H1 (cell line): ENCODE results near the gene TAF3. TPM values are rescaled to one million over a fixed set of nuclear protein-coding genes. Genes with fewer than 3 reads are reported as not detected.

Source experiments
- CTCF ChIA-PET: fragments of 300-600 bp; sonication (Branson Sonifier 250); formaldehyde crosslinking; loops from one replicate; lab custom pipeline; 2021; ENCODE audit not compliant: partially characterized antibody; lab: Charles Lee
- POLR2A ChIA-PET: fragments of 300-600 bp; sonication (Branson Sonifier 250); formaldehyde crosslinking; loops from one replicate; lab custom pipeline; 2021; ENCODE audit warnings: inconsistent platforms; ENCODE audit not compliant: partially characterized antibody; lab: Charles Lee
- DNase-seq, 2 experiments: peaks; one replicate each; pipeline versions ENCODE4 v3.0.0 to v3.0.0-alpha.2; 2010 to 2022; ENCODE audit warnings: low spot score in 2 of 2, low read depth in 1 of 2, mixed read lengths in 1 of 2
- FAIRE-seq: peaks from 2 replicates; lab custom pipeline; 2011; peaks lifted over from hg19 to GRCh38; lab: Jason Lieb, UNC
- H2AFZ ChIP-seq: 2 replicates; pipeline ENCODE4 v1.8.1; 2012; ENCODE audit warnings: low read length, inconsistent platforms
- H2AK5ac ChIP-seq: 2 replicates; pipeline ENCODE4 v1.6.1; 2013; ENCODE audit warnings: low read depth, low read length
- H2BK120ac ChIP-seq: replicated peaks from 2 replicates; pipeline ENCODE3; 2013; ENCODE audit warnings: low read depth, low read length, inconsistent platforms
- H2BK12ac ChIP-seq: 2 replicates; pipeline ENCODE4 v1.6.1; 2013; ENCODE audit warnings: low read depth, low read length
- H2BK15ac ChIP-seq: 2 replicates; pipeline ENCODE4 v1.6.1; 2013; ENCODE audit warnings: low read length
- H2BK20ac ChIP-seq: 2 replicates; pipeline ENCODE4 v1.6.1; 2013; ENCODE audit warnings: low read length
- H2BK5ac ChIP-seq: 2 replicates; pipeline ENCODE4 v1.6.1; 2013; ENCODE audit warnings: low read depth, low read length
- H3K14ac ChIP-seq: 2 replicates; pipeline ENCODE4 v1.6.1; 2013; ENCODE audit warnings: inconsistent platforms; ENCODE audit not compliant: insufficient read length
- H3K18ac ChIP-seq: 2 replicates; pipeline ENCODE4 v1.6.1; 2013; ENCODE audit warnings: low read length; ENCODE audit errors: extremely low read depth
- H3K23ac ChIP-seq: 2 replicates; pipeline ENCODE4 v1.6.1; 2013; ENCODE audit warnings: inconsistent platforms; ENCODE audit not compliant: insufficient read length
- H3K23me2 ChIP-seq: 2 replicates; pipeline ENCODE4 v1.6.1; 2013; ENCODE audit warnings: low read depth, low read length
- H3K27ac ChIP-seq: 2 replicates; pipeline ENCODE4 v1.6.1; 2011; ENCODE audit warnings: low read depth, low read length, inconsistent platforms
- H3K27me3 ChIP-seq, 4 experiments: replicated peaks in 1 of 4; 1 replicate in 1 of 4; 2 replicates in 3 of 4; pipeline versions ENCODE4 v1.6.1 to v1.8.1; 2011 to 2013; ENCODE audit warnings: low read length in 3 of 4, mild to moderate bottlenecking in 3 of 4, inconsistent platforms in 2 of 4, mixed read lengths in 2 of 4, moderate library complexity in 1 of 4; ENCODE audit not compliant: control insufficient read depth in 3 of 4, insufficient read depth in 3 of 4; ENCODE audit errors: extremely low read depth in 1 of 4
- H3K36me3 ChIP-seq, 4 experiments: 2 replicates each; pipeline versions ENCODE4 v1.6.1 to v1.8.1; 2011 to 2013; ENCODE audit warnings: mild to moderate bottlenecking in 4 of 4, low read length in 3 of 4, moderate library complexity in 2 of 4, control low read depth in 1 of 4, inconsistent platforms in 1 of 4; ENCODE audit not compliant: insufficient read depth in 4 of 4, control insufficient read depth in 2 of 4
- H3K4ac ChIP-seq: replicated peaks from 2 replicates; pipeline ENCODE3; 2013; ENCODE audit warnings: low read length, low read depth, mixed read lengths, inconsistent platforms; ENCODE audit not compliant: insufficient read length
- H3K4me1 ChIP-seq, 4 experiments: replicated peaks in 1 of 4; 1 replicate in 1 of 4; 2 replicates in 3 of 4; pipeline versions ENCODE4 v1.6.1 to v1.8.1; 2011 to 2013; ENCODE audit warnings: low read length in 3 of 4, inconsistent platforms in 2 of 4, mixed read lengths in 1 of 4; ENCODE audit not compliant: insufficient read depth in 4 of 4, control insufficient read depth in 3 of 4
- H3K4me2 ChIP-seq, 2 experiments: 2 replicates each; pipeline versions ENCODE4 v1.6.1 to v1.8.1; 2011 to 2013; ENCODE audit warnings: low read depth in 2 of 2, low read length in 2 of 2, control low read depth in 1 of 2, inconsistent platforms in 1 of 2, mild to moderate bottlenecking in 1 of 2; ENCODE audit not compliant: insufficient read depth in 1 of 2
- H3K4me3 ChIP-seq, 4 experiments: fragments of 200-600, 300-600 bp in 1 of 4; sonication (generic), shearing (Covaris generic), sonication (Bioruptor Twin) in 1 of 4; 2 replicates each; pipeline versions ENCODE4 v1.5.1 to v1.8.1; 2011 to 2016; ENCODE audit warnings: low read length in 4 of 4, low read depth in 3 of 4, control low read depth in 2 of 4, inconsistent platforms in 2 of 4, mild to moderate bottlenecking in 2 of 4, mixed read lengths in 1 of 4, moderate library complexity in 1 of 4; ENCODE audit not compliant: insufficient read depth in 2 of 4; ENCODE audit errors: extremely low read depth in 1 of 4
- H3K56ac ChIP-seq: replicated peaks from 2 replicates; pipeline ENCODE3; 2013; ENCODE audit warnings: low read depth, mild to moderate bottlenecking, mixed read lengths, low read length, inconsistent platforms; ENCODE audit not compliant: insufficient read length
- H3K79me1 ChIP-seq: 2 replicates; pipeline ENCODE4 v1.6.1; 2013; ENCODE audit warnings: low read depth, low read length, control low read depth
- H3K79me2 ChIP-seq, 2 experiments: 2 replicates each; pipeline versions ENCODE4 v1.6.1 to v1.8.1; 2012 to 2013; ENCODE audit warnings: low read length in 2 of 2, mild to moderate bottlenecking in 2 of 2, inconsistent platforms in 1 of 2; ENCODE audit not compliant: insufficient read depth in 2 of 2, control insufficient read depth in 1 of 2
- H3K9ac ChIP-seq, 4 experiments: replicated peaks in 1 of 4; 1 replicate in 1 of 4; 2 replicates in 3 of 4; pipeline versions ENCODE4 v1.6.1 to v1.8.1; 2011 to 2013; ENCODE audit warnings: low read depth in 3 of 4, low read length in 3 of 4, control low read depth in 2 of 4, mild to moderate bottlenecking in 2 of 4, moderate library complexity in 2 of 4, inconsistent platforms in 1 of 4; ENCODE audit errors: extremely low read depth in 1 of 4
- H3K9me3 ChIP-seq, 2 experiments: 2 replicates each; pipeline versions ENCODE4 v1.6.1 to v1.8.1; 2012 to 2013; ENCODE audit warnings: mild to moderate bottlenecking in 2 of 2, moderate library complexity in 2 of 2, control low read depth in 1 of 2, inconsistent platforms in 1 of 2, low read depth in 1 of 2, low read length in 1 of 2, mixed read lengths in 1 of 2; ENCODE audit not compliant: insufficient read depth in 2 of 2
- H4K20me1 ChIP-seq, 2 experiments: replicated peaks in 1 of 2; 2 replicates each; pipeline versions ENCODE3 to v1.8.1; 2011 to 2013; ENCODE audit warnings: inconsistent platforms in 2 of 2, low read length in 2 of 2, mild to moderate bottlenecking in 1 of 2; ENCODE audit not compliant: insufficient read depth in 2 of 2, control insufficient read depth in 1 of 2
- H4K5ac ChIP-seq: 2 replicates; pipeline ENCODE4 v1.6.1; 2013; ENCODE audit warnings: low read length, low read depth, mixed read lengths, inconsistent platforms; ENCODE audit not compliant: insufficient read length
- H4K8ac ChIP-seq: 2 replicates; pipeline ENCODE4 v1.8.0; 2013; ENCODE audit warnings: mild to moderate bottlenecking, moderate library complexity, low read length, inconsistent platforms; ENCODE audit not compliant: insufficient read depth; ENCODE audit errors: extremely low read depth
- H4K91ac ChIP-seq: replicated peaks from 2 replicates; pipeline ENCODE3; 2013; ENCODE audit warnings: low read length, mixed read lengths, inconsistent platforms; ENCODE audit not compliant: insufficient read length
- ATF3 ChIP-seq: IDR thresholded peaks from 2 replicates; pipeline ENCODE4 v1.6.1; 2011; ENCODE audit warnings: low read depth, mild to moderate bottlenecking, low read length; ENCODE audit not compliant: insufficient read depth
- CHD2 ChIP-seq: IDR thresholded peaks from 2 replicates; pipeline ENCODE4 v1.6.1; 2012; ENCODE audit warnings: low read length, improper control_type of control experiment
- GABPA ChIP-seq: IDR thresholded peaks from 2 replicates; pipeline ENCODE4 v1.6.1; 2011; ENCODE audit warnings: mild to moderate bottlenecking, low read length, moderate library complexity, borderline replicate concordance; ENCODE audit not compliant: insufficient read depth
- KDM4A ChIP-seq: IDR thresholded peaks from one replicate; pipeline ENCODE4 v1.7.1; 2012; ENCODE audit warnings: low read depth, mild to moderate bottlenecking, moderate library complexity, low read length, inconsistent platforms; ENCODE audit not compliant: severe bottlenecking
- NRF1 ChIP-seq: IDR thresholded peaks from 2 replicates; pipeline ENCODE4 v1.6.1; 2011; ENCODE audit warnings: mild to moderate bottlenecking, low read depth, low read length, improper control_type of control experiment
- POLR2A ChIP-seq, 2 experiments: IDR thresholded peaks; 1 replicate in 1 of 2; 2 replicates in 1 of 2; pipeline ENCODE4 v1.6.1; 2011; ENCODE audit warnings: low read depth in 2 of 2, low read length in 2 of 2, mild to moderate bottlenecking in 2 of 2; ENCODE audit errors: control extremely low read depth in 1 of 2
- RNF2 ChIP-seq: fragments of 200-900, 300-1000 bp; sonication (generic); IDR thresholded peaks from 2 replicates; pipeline ENCODE4 v1.7.1; 2016; ENCODE audit warnings: borderline replicate concordance, low read depth, mild to moderate bottlenecking, antibody characterized with exemption, low read length; ENCODE audit not compliant: poor library complexity, severe bottlenecking; ENCODE audit errors: missing control alignments
- SIRT6 ChIP-seq: IDR thresholded peaks from one replicate; pipeline ENCODE4 v1.7.1; 2012; ENCODE audit warnings: low read length, inconsistent platforms
- TAF1 ChIP-seq: IDR thresholded peaks from 2 replicates; pipeline ENCODE4 v1.6.1; 2011; ENCODE audit warnings: mild to moderate bottlenecking, low read depth, low read length
- USF2 ChIP-seq: IDR thresholded peaks from 2 replicates; pipeline ENCODE4 v1.6.1; 2011; ENCODE audit warnings: low read length, improper control_type of control experiment
- YY1 ChIP-seq: IDR thresholded peaks from 2 replicates; pipeline ENCODE4 v1.6.1; 2011; ENCODE audit warnings: low read depth, mild to moderate bottlenecking, low read length
- WGBS, 2 experiments: shearing (Covaris generic) in 1 of 2; methylation state at CpG; one replicate each; pipeline versions ENCODE4 v1.1.6 to v1.1.7; 2013 to 2015; ENCODE audit warnings: low lambda C conversion rate in 2 of 2, mixed read lengths in 2 of 2, inconsistent platforms in 1 of 2, low coverage in 1 of 2, missing lambda C conversion rate in 1 of 2; ENCODE audit not compliant: insufficient replicate concordance in 2 of 2, insufficient coverage in 1 of 2, insufficient read length in 1 of 2; ENCODE audit errors: extremely low coverage in 1 of 2, missing lambda C conversion rate in 1 of 2; 5-methylcytosine and 5-hydroxymethylcytosine counted together
- polyA plus RNA-seq, 7 experiments: library from polyadenylated mRNA; depleted of rRNA in 3 of 7; stranded (reverse) in 5 of 7; unstranded in 2 of 7; fragments of >200 nt in 5 of 7; fragments of 200-250 nt in 2 of 7; gene quantifications; 1 replicate in 5 of 7; 2 replicates in 1 of 7; 4 replicates in 1 of 7; pipeline versions ENCODE4 v1.2.1 to v1.2.3, GENCODE V29; 2011 to 2013; ENCODE audit warnings: missing spikeins in 2 of 7, mixed read lengths in 2 of 7
- total RNA-seq: library from RNA; stranded (reverse); fragmentation: NEBNext Ultra II Directional; extraction: Animal tissue kit (Norgen Biotek cat#: 25700); gene quantifications from 2 replicates; pipeline ENCODE4 v1.2.1, GENCODE V29; 2021

TAF3 gene
- total and polyA plus RNA-seq, 2 of the 8 experiments (the other 6 are each of a cell fraction or from before 2014, with no cell fraction given) = 1.5 to 11.2 TPM

GRCh38 chr10:7794251-7795026 is 23.9 kb upstream of the TAF3 start:
- no peak overlapping the region for H2AFZ ChIP-seq
- no peak overlapping the region for H3K18ac ChIP-seq
- peaks cover 6 to 7% of the 10 kb centered on the region in 2 experiments for H4K20me1 ChIP-seq
- H2BK5ac ChIP-seq = no peak overlapping the region
- no peak for FAIRE-seq
- no peak overlapping the region for H4K8ac ChIP-seq
- no peak overlapping the region for H4K91ac ChIP-seq
- no peak overlapping the region for H2AK5ac ChIP-seq
- H3K23me2 ChIP-seq = no peaks in the 10 kb centered on the region
- peaks cover under 1% of the 10 kb centered on the region; the same call in 1 of the 2 replicates for H3K79me1 ChIP-seq
- peaks cover 4 to 68% of the 10 kb centered on the region in 2 experiments for H3K79me2 ChIP-seq
- H2BK15ac ChIP-seq = no peak overlapping the region
- no peak overlapping the region for H3K4ac ChIP-seq
- H3K4me3 ChIP-seq = no peak overlapping the region
- H3K9me3 ChIP-seq = no peaks in the 10 kb centered on the region
- no peak overlapping the region for H2BK20ac ChIP-seq
- H3K14ac ChIP-seq = no peak overlapping the region
- WGBS, 2 experiments = 94% methylated on average over 4 of the region's 4 CpGs; no CpG with 5 or more reads in 1 of the 2 experiments
- no peak overlapping the region for H3K56ac ChIP-seq
- no peak overlapping the region for H2BK120ac ChIP-seq
- CTCF ChIA-PET = no interaction called here
- no peak overlapping the region for H3K23ac ChIP-seq
- POLR2A ChIA-PET = interaction anchor here (0.8 kb wide), 1 partner anchor 24 kb away, joined by 5 read pairs; the partner anchor contains the start of gene TAF3
- DNase-seq = no peak
- no peak overlapping the region for H3K27ac ChIP-seq
- H4K5ac ChIP-seq = no peak overlapping the region
- no peak overlapping the region for H2BK12ac ChIP-seq
- peaks cover 13 to 42% (median 20%) of the 10 kb centered on the region in 4 experiments for H3K36me3 ChIP-seq
- H3K9ac ChIP-seq = no peak overlapping the region
- H3K4me2 ChIP-seq = no peak overlapping the region
- H3K27me3 ChIP-seq = no peaks in the 10 kb centered on the region
- peaks cover 0 to 1% (median under 1%) of the 10 kb centered on the region in 4 experiments; a peak in 4 of 7 replicates for H3K4me1 ChIP-seq
- TF ChIP-seq POLR2A (IDR thresholded peaks at IDR 0.05; ENCODE audit: control extremely low read depth in 1 of 2, low read depth in 2 of 2, low read length in 2 of 2) (no peak), RNF2 (no peak), TAF1 (no peak), NRF1 (no peak), SIRT6 (no peak), KDM4A (no peak), USF2 (no peak), ATF3 (no peak), CHD2 (no peak), GABPA (no peak), YY1 (no peak)
